SK-N-SH (cell line): ENCODE results near the gene PTPRD. TPM values are rescaled to one million over a fixed set of nuclear protein-coding genes. Genes with fewer than 3 reads are reported as not detected.

Experiments used
- CTCF ChIA-PET: fragments of 300-600, 350-600 bp; formaldehyde crosslinking; extraction: SDS; loops from one replicate; lab custom pipeline; 2021; lab: Yijun Ruan, JAX
- POLR2A ChIA-PET: fragments of 350-600 bp; sonication (Branson Sonifier 250); formaldehyde crosslinking; extraction: SDS; loops from one replicate; lab custom pipeline; 2020; ENCODE audit warnings: antibody characterized with exemption, inconsistent platforms; lab: Yijun Ruan, JAX
- DNase-seq: peaks from one replicate; pipeline ENCODE4 v3.0.0; 2012
- H2AFZ ChIP-seq: fragments of 200-600 bp; sonication (generic); 2 replicates; pipeline ENCODE4 v1.8.1; 2016; ENCODE audit warnings: antibody characterized with exemption, mild to moderate bottlenecking, low read depth
- H3F3A ChIP-seq: fragments of 200-600 bp; sonication (generic); replicated peaks from 2 replicates; pipeline ENCODE3; 2016; ENCODE audit warnings: antibody characterized with exemption, mild to moderate bottlenecking; ENCODE audit not compliant: insufficient read depth
- H3K27ac ChIP-seq, 2 experiments: fragments of 200-500 bp in 1 of 2; fragments of 200-600 bp in 1 of 2; sonication (Bioruptor generic) in 1 of 2; sonication (generic), shearing (Covaris generic) in 1 of 2; 2 replicates each; pipeline versions ENCODE4 v1.5.1 to v1.6.1; 2014 to 2016; ENCODE audit warnings: low read depth in 2 of 2, inconsistent platforms in 1 of 2, low read length in 1 of 2, mild to moderate bottlenecking in 1 of 2, mixed read lengths in 1 of 2
- H3K27me3 ChIP-seq: fragments of 200-600 bp; sonication (generic), shearing (Covaris generic); 2 replicates; pipeline ENCODE4 v1.6.1; 2016; ENCODE audit warnings: mixed run types; ENCODE audit not compliant: insufficient read depth
- H3K36me3 ChIP-seq, 2 experiments: fragments of 200-500 bp in 1 of 2; fragments of 200-600 bp in 1 of 2; sonication (Bioruptor generic) in 1 of 2; sonication (generic) in 1 of 2; replicated peaks in 1 of 2; 2 replicates each; pipeline versions ENCODE3 to v1.5.1; 2014 to 2016; ENCODE audit warnings: low read length in 1 of 2, mild to moderate bottlenecking in 1 of 2; ENCODE audit not compliant: insufficient read depth in 2 of 2, control insufficient read depth in 1 of 2
- H3K4me1 ChIP-seq, 2 experiments: fragments of 200-500 bp in 1 of 2; fragments of 200-600 bp in 1 of 2; sonication (Bioruptor generic) in 1 of 2; sonication (generic), shearing (Covaris generic) in 1 of 2; 2 replicates each; pipeline versions ENCODE4 v1.5.1 to v1.6.1; 2014 to 2016; ENCODE audit warnings: low read depth in 1 of 2, low read length in 1 of 2, mixed run types in 1 of 2; ENCODE audit not compliant: insufficient read depth in 2 of 2, control insufficient read depth in 1 of 2
- H3K4me2 ChIP-seq: fragments of 200-600 bp; sonication (generic), shearing (Covaris generic); 2 replicates; pipeline ENCODE4 v1.6.1; 2017; ENCODE audit warnings: mixed run types
- H3K4me3 ChIP-seq, 2 experiments: fragments of 200-500 bp in 1 of 2; fragments of 200-600 bp in 1 of 2; sonication (Bioruptor generic) in 1 of 2; sonication (generic), shearing (Covaris generic) in 1 of 2; 2 replicates each; pipeline versions ENCODE4 v1.5.1 to v1.8.1; 2014 to 2016; ENCODE audit warnings: low read depth in 2 of 2, inconsistent platforms in 1 of 2, low read length in 1 of 2, mild to moderate bottlenecking in 1 of 2, mixed read lengths in 1 of 2, moderate library complexity in 1 of 2
- H3K79me2 ChIP-seq: fragments of 200-600 bp; sonication (generic); 2 replicates; pipeline ENCODE4 v1.8.1; 2017; ENCODE audit warnings: mild to moderate bottlenecking; ENCODE audit not compliant: insufficient read depth
- H3K9ac ChIP-seq: fragments of 200-600 bp; sonication (generic); 2 replicates; pipeline ENCODE4 v1.6.1; 2017; ENCODE audit warnings: mixed run types
- H3K9me2 ChIP-seq: fragments of 200-600 bp; sonication (generic); 2 replicates; pipeline ENCODE4 v1.6.1; 2017; ENCODE audit warnings: mixed run types
- H3K9me3 ChIP-seq: fragments of 200-600 bp; sonication (generic); 2 replicates; pipeline ENCODE4 v1.6.1; 2017; ENCODE audit warnings: mixed run types, mild to moderate bottlenecking, moderate library complexity
- H4K20me1 ChIP-seq: fragments of 200-600 bp; sonication (generic); 2 replicates; pipeline ENCODE4 v1.6.1; 2017; ENCODE audit warnings: mild to moderate bottlenecking, mixed run types; ENCODE audit not compliant: insufficient read depth
- ELF1 ChIP-seq: IDR thresholded peaks from 2 replicates; pipeline ENCODE4 v1.4.0; 2012
- EP300 ChIP-seq, 2 experiments: IDR thresholded peaks; 2 replicates each; pipeline versions ENCODE4 v1.4.0 to v1.6.1; 2012; ENCODE audit warnings: borderline replicate concordance in 1 of 2, low read depth in 1 of 2, low read length in 1 of 2
- EZH2phosphoT487 ChIP-seq: fragments of 200-600 bp; sonication (generic); IDR thresholded peaks from 2 replicates; pipeline ENCODE4 v1.6.1; 2017; ENCODE audit warnings: low read depth, mixed run types, mild to moderate bottlenecking, antibody characterized with exemption, moderate library complexity, borderline replicate concordance
- FOXJ3 ChIP-seq: sonication (generic); formaldehyde crosslinking; IDR thresholded peaks from 2 replicates; pipeline ENCODE4 v1.5.1; 2020; ENCODE audit warnings: mild to moderate bottlenecking, missing genetic modification reagents
- FOXM1 ChIP-seq: IDR thresholded peaks from 2 replicates; pipeline ENCODE4 v1.4.0; 2012; ENCODE audit warnings: low read depth, mild to moderate bottlenecking
- GABPA ChIP-seq: IDR thresholded peaks from 2 replicates; pipeline ENCODE4 v1.4.0; 2012; ENCODE audit warnings: low read depth, mild to moderate bottlenecking
- GATA2 ChIP-seq: sonication (generic); formaldehyde crosslinking; IDR thresholded peaks from 2 replicates; pipeline ENCODE4 v1.5.0; 2020; ENCODE audit warnings: mild to moderate bottlenecking, missing genetic modification reagents
- JUND ChIP-seq: IDR thresholded peaks from 2 replicates; pipeline ENCODE4 v1.4.0; 2012
- MAX ChIP-seq: IDR thresholded peaks from 2 replicates; pipeline ENCODE4 v1.4.0; 2012; ENCODE audit warnings: low read depth
- MEF2A ChIP-seq: IDR thresholded peaks from 2 replicates; pipeline ENCODE4 v1.4.0; 2012; ENCODE audit warnings: low read depth, borderline replicate concordance
- MXI1 ChIP-seq: IDR thresholded peaks from 2 replicates; pipeline ENCODE4 v1.6.1; 2012; ENCODE audit warnings: mild to moderate bottlenecking, low read depth, low read length, improper control_type of control experiment
- NFIC ChIP-seq: IDR thresholded peaks from 2 replicates; pipeline ENCODE4 v1.4.0; 2012; ENCODE audit warnings: borderline replicate concordance
- RAD21 ChIP-seq: IDR thresholded peaks from 2 replicates; pipeline ENCODE4 v1.6.1; 2012; ENCODE audit warnings: mild to moderate bottlenecking, low read length
- REST ChIP-seq: IDR thresholded peaks from 2 replicates; pipeline ENCODE4 v1.6.1; 2012; ENCODE audit warnings: mild to moderate bottlenecking, low read depth, low read length, moderate library complexity
- RFX5 ChIP-seq: IDR thresholded peaks from 2 replicates; pipeline ENCODE4 v1.6.1; 2012; ENCODE audit warnings: mild to moderate bottlenecking, improper control_type of control experiment, low read length
- RXRA ChIP-seq: IDR thresholded peaks from 2 replicates; pipeline ENCODE4 v1.4.0; 2012; ENCODE audit warnings: low read depth, mild to moderate bottlenecking, borderline replicate concordance
- SIN3A ChIP-seq: IDR thresholded peaks from 2 replicates; pipeline ENCODE4 v1.6.1; 2012; ENCODE audit warnings: low read depth, mild to moderate bottlenecking, low read length, moderate library complexity, borderline replicate concordance
- TEAD4 ChIP-seq: IDR thresholded peaks from 2 replicates; pipeline ENCODE4 v1.4.0; 2012; ENCODE audit warnings: mild to moderate bottlenecking, borderline replicate concordance; ENCODE audit not compliant: insufficient read depth
- ZBTB33 ChIP-seq: IDR thresholded peaks from 2 replicates; pipeline ENCODE4 v1.4.0; 2012; ENCODE audit warnings: low read depth, borderline replicate concordance
- WGBS: methylation state at CpG from one replicate; pipeline ENCODE4 v1.1.6; 2017; ENCODE audit warnings: low lambda C conversion rate; 5-methylcytosine and 5-hydroxymethylcytosine counted together
- polyA plus RNA-seq, 3 experiments: library from polyadenylated mRNA; depleted of rRNA; stranded (reverse); fragments of >200 nt; gene quantifications; 2 replicates each; pipeline ENCODE4 v1.2.3, GENCODE V29; 2012

The PTPRD gene
- polyA plus RNA-seq, 1 of the 3 experiments (the other 2 are of a cell fraction), result 0.15 TPM

GRCh38 chr9:9749591-9749990 is 863.2 kb downstream of the PTPRD start:
- POLR2A ChIA-PET, result no interaction called here

GRCh38 chr9:9747787-9748186 is 865.0 kb downstream of the PTPRD start:
- no peak for TF ChIP-seq JUND
- no peak for TF ChIP-seq ELF1
- TF ChIP-seq MAX, result no peak
- 28% methylated on average over 4 of the region's 4 CpGs for WGBS
- Histone ChIP-seq H3K36me3 (no peaks in the 10 kb centered on the region), H3K9ac (no peak overlapping the region), H3K9me3 (no peaks in the 10 kb centered on the region), H2AFZ (no peak overlapping the region), H3K9me2 (no peaks in the 10 kb centered on the region), H3F3A (no peaks in the 10 kb centered on the region), H3K27me3 (no peaks in the 10 kb centered on the region), H3K4me2 (no peak overlapping the region), H3K79me2 (no peaks in the 10 kb centered on the region; the same call in 1 of the 2 replicates), H3K4me1 (no peaks in the 10 kb centered on the region), H3K4me3 (no peak overlapping the region), H4K20me1 (no peaks in the 10 kb centered on the region), H3K27ac (no peak overlapping the region)
- DNase-seq, result no peak
- CTCF ChIA-PET, result no interaction called here
- POLR2A ChIA-PET, result no interaction called here

More at GRCh38 chr9:9749591-9749990, 863.2 kb downstream of the PTPRD start:
- no peak for DNase-seq
- Histone ChIP-seq H3K4me3 (no peak overlapping the region), H3K36me3 (no peaks in the 10 kb centered on the region), H3K27ac (no peak overlapping the region), H3F3A (no peaks in the 10 kb centered on the region), H2AFZ (no peak overlapping the region), H3K9me2 (no peaks in the 10 kb centered on the region), H3K4me1 (no peaks in the 10 kb centered on the region), H3K9me3 (no peaks in the 10 kb centered on the region), H3K4me2 (no peak overlapping the region), H3K79me2 (no peaks in the 10 kb centered on the region; the same call in 1 of the 2 replicates), H4K20me1 (no peaks in the 10 kb centered on the region), H3K9ac (no peak overlapping the region), H3K27me3 (no peaks in the 10 kb centered on the region)
- CTCF ChIA-PET, result no interaction called here
- no peak for TF ChIP-seq RAD21
- TF ChIP-seq MXI1, result no peak
- TF ChIP-seq ZBTB33, result no peak
- no peak for TF ChIP-seq GABPA
- no peak for TF ChIP-seq FOXJ3 (CRISPR knock-in tag)
- TF ChIP-seq SIN3A, result no peak
- no peak for TF ChIP-seq FOXM1
- no peak for TF ChIP-seq RFX5
- WGBS, result 22% methylated on average over 1 of the region's 1 CpG

- no peak overlapping the region for H3K4me2 ChIP-seq
- H3K27ac ChIP-seq, result no peak overlapping the region
- no peak overlapping the region for H3K4me3 ChIP-seq
- WGBS, result 0% methylated on average over 1 of the region's 1 CpG
- ChIA-PET POLR2A (no interaction called here), CTCF (no interaction called here)
- H3K9me2 ChIP-seq, result no peaks in the 10 kb centered on the region
- no peaks in the 10 kb centered on the region for H3K4me1 ChIP-seq
- H3K9ac ChIP-seq, result no peak overlapping the region
- no peaks in the 10 kb centered on the region for H3K9me3 ChIP-seq
- no peak overlapping the region for H2AFZ ChIP-seq
- H4K20me1 ChIP-seq, result no peaks in the 10 kb centered on the region
- no peaks in the 10 kb centered on the region for H3K27me3 ChIP-seq
- DNase-seq, result no peak
- no peaks in the 10 kb centered on the region for H3K36me3 ChIP-seq
- no peaks in the 10 kb centered on the region for H3F3A ChIP-seq
- no peaks in the 10 kb centered on the region; the same call in 1 of the 2 replicates for H3K79me2 ChIP-seq
- no peak for TF ChIP-seq NFIC
- no peak for TF ChIP-seq TEAD4
- TF ChIP-seq EP300 (IDR thresholded peaks at IDR 0.05; ENCODE audit: borderline replicate concordance in 1 of 2, low read depth in 1 of 2, low read length in 1 of 2), result no peak
- TF ChIP-seq GATA2, result no peak
- no peak for TF ChIP-seq MXI1
- TF ChIP-seq EZH2phosphoT487, result no peak
- no peak for TF ChIP-seq REST
- no peak for TF ChIP-seq RXRA
- no peak for TF ChIP-seq MEF2A
Observed at GRCh38 chr9:9746826-9747225, 866.0 kb downstream of the PTPRD start.
